Adrenal gland (tissue), 5 donors: Measurements from ENCODE around the gene IFRD2.

Experiments
- CTCF ChIP-seq, 6 experiments: fragments of 450-650 bp in 4 of 6; fragments of 200-600 bp in 2 of 6; sonication (generic) in 1 of 6; IDR thresholded peaks; 1 replicate in 5 of 6; 2 replicates in 1 of 6; pipeline versions ENCODE4 v1.5.1 to v1.8.0; 2016 to 2021; ENCODE audit warnings: antibody characterized with exemption in 6 of 6, mild to moderate bottlenecking in 2 of 6, moderate library complexity in 1 of 6
- POLR2A ChIP-seq, 2 donors: fragments of 450-650 bp; IDR thresholded peaks; one replicate each; pipeline ENCODE4 v1.6.1; 2017; ENCODE audit warnings: antibody characterized with exemption in 2 of 2, mild to moderate bottlenecking in 2 of 2, moderate library complexity in 1 of 2
- donor health status: DM: no; HTN: no; CAD: no.

DNA sequence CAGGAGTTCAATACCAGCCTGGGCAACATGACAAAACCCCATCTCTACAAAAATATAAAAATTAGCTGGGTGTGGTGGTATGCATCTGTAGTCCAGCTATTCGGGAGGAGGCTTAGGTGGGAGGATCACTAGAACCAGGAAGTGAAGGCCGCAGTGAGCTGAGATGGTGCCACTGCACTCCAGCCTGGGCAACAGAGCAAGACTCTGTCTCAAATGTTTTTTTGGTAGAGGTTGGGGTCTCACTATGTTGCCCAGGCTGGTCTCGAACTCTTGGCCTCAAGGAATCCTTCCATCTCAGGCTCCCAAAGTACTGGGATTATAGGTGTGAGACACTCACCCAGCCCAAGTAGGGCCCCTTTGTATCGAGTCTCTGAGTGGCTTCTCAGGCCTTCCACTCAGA lies 1.9 kb upstream of the IFRD2 start:
- TF ChIP-seq CTCF (IDR thresholded peaks at IDR 0.05) (no peak), POLR2A (IDR thresholded peaks at IDR 0.05) (no peak)
